ENCODE results near the gene MCM7. TPM values are rescaled to one million over a fixed set of nuclear protein-coding genes. Genes with fewer than 3 reads are reported as not detected.
"Not testable (repeated sequence)": the region's sequence is repeated elsewhere in the genome, so short reads cannot be mapped to it uniquely, and the experiment has no call there.

MCM7 gene
- total RNA-seq = 383 and 389 TPM in 2 replicates

DNA sequence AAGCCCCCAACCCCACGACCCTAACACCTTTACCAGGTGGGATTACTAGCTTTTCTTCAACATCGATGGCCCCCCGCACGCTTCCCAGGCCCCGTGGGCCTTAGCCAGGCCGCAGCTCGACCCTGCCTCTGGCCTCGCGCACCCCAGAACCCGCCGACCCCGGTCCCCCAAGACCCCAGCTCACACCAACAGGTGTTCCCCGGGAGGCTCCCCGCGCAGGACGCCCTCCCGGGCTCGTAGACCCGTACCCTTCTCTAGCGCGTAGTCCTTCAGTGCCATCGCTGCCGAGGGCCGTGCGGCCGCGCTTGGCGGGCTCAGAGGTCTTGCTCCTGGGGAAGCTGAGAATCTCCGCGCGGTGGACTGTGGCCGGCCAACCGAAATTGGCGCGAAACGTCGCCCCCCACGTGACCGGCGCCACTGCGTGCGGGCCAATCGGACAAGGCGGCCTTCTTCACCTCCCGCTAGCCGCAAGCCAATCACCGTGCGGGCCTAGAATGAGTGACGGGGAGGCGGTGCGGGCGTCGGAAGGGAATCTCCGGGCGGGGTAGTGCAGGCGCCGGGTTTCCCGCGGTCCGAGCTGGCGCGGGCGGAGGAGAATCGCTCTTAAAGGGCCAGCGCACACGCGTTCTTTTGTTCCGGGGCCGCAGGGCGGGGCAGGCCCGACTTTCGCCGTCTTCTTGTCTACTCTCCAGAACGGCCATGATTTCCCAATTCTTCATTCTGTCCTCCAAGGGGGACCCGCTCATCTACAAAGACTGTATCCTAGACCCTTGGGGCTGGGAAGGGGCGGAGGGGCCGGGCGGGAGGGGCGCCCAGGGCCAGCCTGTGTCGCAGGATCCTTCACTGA is at the start of gene MCM7, which contains the start of gene AP4M1:
MCM7 (minus strand) TSS at position 382 of the 847 bp plus-strand sequence; CDS start at position 279, 103 bp downstream.
AP4M1 (plus strand) TSS at position 628 of the 847 bp plus-strand sequence; CDS start at position 700, 72 bp downstream.
- Mint-ChIP-seq H3K4me1 (ENCODE audit: low read depth) (peaks cover 37% of the 10 kb centered on the region), H3K4me3 (ENCODE audit: low read depth) (peak within 1 kb of the TSS; percentile 93), H3K9me3 (no peaks in the 10 kb centered on the region), H3K36me3 (ENCODE audit: low read depth) (peaks cover 55% of the 10 kb centered on the region), H3K27ac (peak within 1 kb of the TSS; percentile 93), H3K27me3 (ENCODE audit: low read depth) (no peaks in the 10 kb centered on the region)
- intact Hi-C loops (cut with micrococcal nuclease) = loop anchor here (1.0 to 2.0 kb wide), 5 partner anchors 18 to 328 kb away; partner anchors contain the start of genes MEPCE and ZCWPW1
- peak; percentile 98 for DNase-seq (ENCODE audit: low spot score)

- Mint-ChIP-seq H3K36me3 (ENCODE audit: low read depth) (peaks cover 21% of the 10 kb centered on the region), H3K27me3 (ENCODE audit: low read depth) (no peaks in the 10 kb centered on the region), H3K27ac (peak within 1 kb of the TSS; percentile 95), H3K4me3 (ENCODE audit: low read depth) (peak within 1 kb of the TSS; percentile 96), H3K9me3 (no peaks in the 10 kb centered on the region), H3K4me1 (ENCODE audit: low read depth) (peaks cover 21% of the 10 kb centered on the region)
- peak; percentile 99 for DNase-seq (ENCODE audit: low spot score)
- intact Hi-C loops (cut with micrococcal nuclease) = loop anchor here (2.0 kb wide), 2 partner anchors 60 kb away; partner anchors contain the start of gene COPS6
Observed at GRCh38 chr7:100148559-100149328, 47.5 kb upstream of the MCM7 start, which contains the start of gene LAMTOR4. Gene LAMTOR4 (plus strand): TSS chr7:100148918. CDS start chr7:100148973, 55 bp downstream.

DNA sequence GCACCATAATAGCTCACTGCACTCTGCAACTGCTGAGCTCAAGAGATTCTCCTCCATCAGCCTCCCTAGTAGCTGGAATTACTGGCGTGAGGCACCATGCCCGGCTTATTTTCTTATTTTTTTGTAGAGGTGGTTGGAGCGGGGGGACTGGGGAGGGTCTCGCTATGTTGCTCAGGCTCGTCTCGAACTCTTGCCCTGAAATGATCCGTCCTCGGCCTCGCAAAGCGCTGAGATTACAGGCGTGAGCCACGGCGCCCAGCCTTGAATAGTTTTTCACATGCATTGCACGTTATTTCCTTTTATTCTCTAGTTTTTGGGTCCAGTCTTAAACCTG is 47.0 kb upstream of the MCM7 start:
- intact Hi-C loops (cut with micrococcal nuclease) = loop anchor here (2.0 kb wide), 2 partner anchors 59 to 61 kb away; partner anchors contain the start of gene COPS6
- Mint-ChIP-seq H3K9me3 (no peaks in the 10 kb centered on the region), H3K4me3 (ENCODE audit: low read depth) (peak overlapping the region; percentile 96), H3K27me3 (ENCODE audit: low read depth) (no peaks in the 10 kb centered on the region), H3K36me3 (ENCODE audit: low read depth) (peaks cover 21% of the 10 kb centered on the region), H3K4me1 (ENCODE audit: low read depth) (peaks cover 18% of the 10 kb centered on the region), H3K27ac (peak overlapping the region; percentile 95)
- no peak for DNase-seq (ENCODE audit: low spot score)

GRCh38 chr7:100147278-100147677 is 46.1 kb upstream of the MCM7 start:
- peaks cover 13% of the 10 kb centered on the region for H3K36me3 Mint-ChIP-seq (ENCODE audit: low read depth)
- H3K4me3 Mint-ChIP-seq (ENCODE audit: low read depth) = no peak overlapping the region
- peaks cover 14% of the 10 kb centered on the region for H3K4me1 Mint-ChIP-seq (ENCODE audit: low read depth)
- no peak for DNase-seq (ENCODE audit: low spot score)
- H3K27ac Mint-ChIP-seq = no peak overlapping the region
- intact Hi-C loops (cut with micrococcal nuclease) = no loop called here
- no peaks in the 10 kb centered on the region for H3K27me3 Mint-ChIP-seq (ENCODE audit: low read depth)
- H3K9me3 Mint-ChIP-seq = no peaks in the 10 kb centered on the region

DNA sequence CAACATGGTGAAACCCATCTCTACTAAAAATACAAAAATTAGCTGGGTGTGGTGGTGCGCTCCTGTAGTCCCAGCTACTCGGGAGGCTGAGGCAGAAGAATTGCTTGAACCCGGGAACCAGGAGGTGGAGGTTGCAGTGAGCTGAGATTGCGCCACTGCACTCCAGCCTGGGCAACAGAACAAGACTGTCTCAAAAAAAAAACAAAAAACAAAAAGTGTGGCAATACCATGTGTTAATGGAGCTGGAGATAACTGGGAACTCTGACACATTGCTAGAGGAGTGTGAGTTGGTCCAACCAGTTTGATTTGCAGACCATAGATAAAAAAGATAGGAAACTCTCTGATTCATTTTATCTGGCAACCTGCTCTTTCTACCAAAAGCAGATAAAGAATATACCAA is 45.2 kb upstream of the MCM7 start:
- H3K4me1 Mint-ChIP-seq (ENCODE audit: low read depth) = peaks cover 14% of the 10 kb centered on the region
- H3K4me3 Mint-ChIP-seq (ENCODE audit: low read depth); H3K27ac Mint-ChIP-seq; intact Hi-C loops (cut with micrococcal nuclease); H3K27me3 Mint-ChIP-seq (ENCODE audit: low read depth); H3K9me3 Mint-ChIP-seq; H3K36me3 Mint-ChIP-seq (ENCODE audit: low read depth); DNase-seq (ENCODE audit: low spot score): not testable (repeated sequence)

DNA sequence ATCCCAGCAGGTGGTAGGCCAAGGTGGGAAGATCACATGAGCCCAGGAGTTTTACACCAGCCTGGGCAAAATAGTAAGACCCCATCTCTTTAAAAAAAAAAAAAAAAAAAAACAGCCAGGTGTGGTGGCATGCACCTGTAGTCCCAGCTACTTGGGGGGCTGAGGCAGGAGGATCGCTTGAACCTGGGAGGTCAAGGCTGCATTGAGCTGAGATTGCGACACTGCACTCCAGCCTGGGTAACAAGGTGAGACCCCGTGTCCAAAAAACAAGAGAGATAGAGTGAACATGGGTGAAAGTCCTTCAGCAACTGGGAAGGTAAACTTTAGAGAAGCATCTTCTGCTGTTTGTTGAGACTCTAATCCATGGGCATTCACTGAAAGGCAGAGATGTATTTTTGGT is 41.3 kb upstream of the MCM7 start:
- peaks cover 19% of the 10 kb centered on the region for H3K4me1 Mint-ChIP-seq (ENCODE audit: low read depth)
- no peaks in the 10 kb centered on the region for H3K27me3 Mint-ChIP-seq (ENCODE audit: low read depth)
- intact Hi-C loops (cut with micrococcal nuclease) = no loop called here
- no peaks in the 10 kb centered on the region for H3K36me3 Mint-ChIP-seq (ENCODE audit: low read depth)
- H3K27ac Mint-ChIP-seq = no peak overlapping the region
- H3K4me3 Mint-ChIP-seq (ENCODE audit: low read depth) = no peak overlapping the region
- no peaks in the 10 kb centered on the region for H3K9me3 Mint-ChIP-seq
- no peak for DNase-seq (ENCODE audit: low spot score)

DNA sequence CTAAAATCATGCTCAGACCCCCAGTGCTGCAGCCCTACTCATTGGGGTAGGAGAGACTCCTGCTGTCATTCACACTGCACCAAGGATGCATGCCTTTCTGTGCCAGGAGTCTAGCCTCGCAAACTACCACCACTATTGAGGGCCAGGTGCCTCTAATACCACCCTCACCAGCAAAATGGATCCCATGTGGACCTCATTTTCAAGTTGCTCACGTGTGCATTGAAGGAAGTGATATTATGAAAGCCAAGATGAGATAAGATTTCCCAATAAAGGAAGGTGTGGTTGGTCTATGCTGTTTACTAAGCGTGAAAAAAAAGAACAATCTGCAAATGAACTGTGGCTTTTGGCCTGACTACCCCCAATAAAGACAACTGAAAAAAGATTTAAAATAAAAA is 40.4 kb upstream of the MCM7 start:
- intact Hi-C loops (cut with micrococcal nuclease) = no loop called here

GRCh38 chr7:100137851-100138760 is 36.9 kb upstream of the MCM7 start:
- Mint-ChIP-seq H3K27ac (no peak overlapping the region), H3K4me3 (ENCODE audit: low read depth) (no peak overlapping the region), H3K36me3 (ENCODE audit: low read depth) (no peaks in the 10 kb centered on the region), H3K9me3 (no peaks in the 10 kb centered on the region), H3K4me1 (ENCODE audit: low read depth) (peaks cover 19% of the 10 kb centered on the region), H3K27me3 (ENCODE audit: low read depth) (no peaks in the 10 kb centered on the region)
- intact Hi-C loops (cut with micrococcal nuclease) = loop anchor here (10.0 kb wide), 1 partner anchor 207 kb away; no protein-coding TSS in a partner anchor
- no peak for DNase-seq (ENCODE audit: low spot score)

More for the DNA sequence above, 40.4 kb upstream of the MCM7 start:
- Mint-ChIP-seq H3K36me3 (ENCODE audit: low read depth) (no peaks in the 10 kb centered on the region), H3K27ac (no peak overlapping the region), H3K4me1 (ENCODE audit: low read depth) (peaks cover 19% of the 10 kb centered on the region), H3K9me3 (no peaks in the 10 kb centered on the region), H3K4me3 (ENCODE audit: low read depth) (no peak overlapping the region), H3K27me3 (ENCODE audit: low read depth) (no peaks in the 10 kb centered on the region)
- no peak for DNase-seq (ENCODE audit: low spot score)

DNA sequence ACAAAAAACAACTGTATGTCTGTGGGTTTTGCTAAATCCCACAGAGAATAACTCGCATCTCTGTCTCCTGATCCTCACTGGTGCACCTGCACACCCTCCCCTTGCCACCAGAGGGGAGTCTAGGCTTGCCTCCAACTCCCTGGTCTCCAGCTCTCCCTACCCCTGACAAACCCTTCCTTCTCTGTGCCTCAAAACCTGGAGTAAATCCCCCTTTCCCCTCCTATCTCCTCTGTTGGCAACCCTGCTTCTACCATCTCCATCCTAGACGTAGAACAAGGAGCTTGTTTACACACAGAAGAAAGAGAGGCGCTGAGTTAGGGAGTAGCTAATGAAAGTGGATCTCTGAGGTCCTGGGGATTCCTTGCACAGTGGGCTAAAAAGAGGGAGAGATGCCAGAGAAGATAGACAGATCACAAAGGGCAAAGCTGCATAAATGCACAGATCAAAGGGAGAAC is 31.5 kb upstream of the MCM7 start:
- no peaks in the 10 kb centered on the region for H3K9me3 Mint-ChIP-seq
- H3K36me3 Mint-ChIP-seq (ENCODE audit: low read depth) = no peaks in the 10 kb centered on the region
- H3K4me3 Mint-ChIP-seq (ENCODE audit: low read depth) = no peak overlapping the region
- peak; percentile 65 for DNase-seq (ENCODE audit: low spot score)
- H3K27me3 Mint-ChIP-seq (ENCODE audit: low read depth) = no peaks in the 10 kb centered on the region
- H3K4me1 Mint-ChIP-seq (ENCODE audit: low read depth) = peaks cover 22% of the 10 kb centered on the region
- H3K27ac Mint-ChIP-seq = no peak overlapping the region
- intact Hi-C loops (cut with micrococcal nuclease) = loop anchor here (1.0 to 10.0 kb wide), 4 partner anchors 85 to 274 kb away; no protein-coding TSS in a partner anchor

GRCh38 chr7:100132126-100132525 is 30.9 kb upstream of the MCM7 start:
- H3K4me1 Mint-ChIP-seq (ENCODE audit: low read depth) = peaks cover 19% of the 10 kb centered on the region
- H3K27me3 Mint-ChIP-seq (ENCODE audit: low read depth) = no peaks in the 10 kb centered on the region
- DNase-seq (ENCODE audit: low spot score) = no peak
- no peak overlapping the region for H3K27ac Mint-ChIP-seq
- intact Hi-C loops (cut with micrococcal nuclease) = loop anchor here (1.0 to 10.0 kb wide), 4 partner anchors 85 to 275 kb away; no protein-coding TSS in a partner anchor
- H3K9me3 Mint-ChIP-seq = no peaks in the 10 kb centered on the region
- H3K4me3 Mint-ChIP-seq (ENCODE audit: low read depth) = no peak overlapping the region
- H3K36me3 Mint-ChIP-seq (ENCODE audit: low read depth) = no peaks in the 10 kb centered on the region

DNA sequence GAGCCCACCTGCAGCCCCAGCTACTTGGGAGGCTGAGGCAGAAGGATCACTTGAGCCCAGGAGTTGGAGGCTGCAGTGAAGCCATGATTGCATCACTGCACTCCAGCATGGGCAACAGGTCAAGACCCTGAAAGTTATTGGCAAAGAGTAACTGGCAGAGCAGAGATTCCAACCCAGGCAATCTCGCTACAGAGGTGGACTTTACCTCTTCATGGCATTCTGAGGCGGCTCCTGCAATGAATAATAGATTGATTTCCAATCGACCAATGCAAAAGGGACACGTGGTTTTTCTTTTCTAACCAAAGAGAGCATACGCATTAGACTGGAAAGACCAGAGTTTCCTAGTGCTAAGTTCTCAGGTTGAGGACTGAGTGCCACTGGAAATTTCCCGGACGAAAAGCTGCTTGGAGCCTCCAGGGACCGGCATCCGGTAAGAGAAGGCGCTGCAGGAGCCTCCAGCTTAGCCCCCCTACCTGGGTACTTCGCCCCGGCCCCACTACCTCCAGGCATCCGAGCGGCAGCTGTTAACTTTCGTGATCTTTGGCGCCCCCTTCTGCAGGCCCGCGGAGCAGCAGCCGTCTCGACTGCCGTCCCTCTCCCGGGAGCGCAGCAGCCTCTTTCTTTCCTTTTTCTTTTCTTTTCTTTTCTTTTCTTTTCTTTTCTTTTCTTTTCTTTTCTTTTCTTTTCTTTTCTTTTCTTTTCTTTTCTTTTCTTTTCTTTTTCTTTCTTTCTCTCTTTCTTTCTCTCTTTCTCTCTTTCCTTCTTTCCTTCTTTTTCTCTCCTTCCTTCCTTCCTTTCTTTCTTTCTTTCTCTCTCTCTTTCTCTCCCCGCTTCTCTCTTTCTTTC is 29.6 kb upstream of the MCM7 start:
- no peaks in the 10 kb centered on the region for H3K27me3 Mint-ChIP-seq (ENCODE audit: low read depth)
- H3K4me1 Mint-ChIP-seq (ENCODE audit: low read depth) = peaks cover 19% of the 10 kb centered on the region
- no peaks in the 10 kb centered on the region for H3K9me3 Mint-ChIP-seq
- H3K4me3 Mint-ChIP-seq (ENCODE audit: low read depth) = no peak overlapping the region
- intact Hi-C loops (cut with micrococcal nuclease) = loop anchor here (1.0 to 10.0 kb wide), 3 partner anchors 139 to 214 kb away; no protein-coding TSS in a partner anchor
- H3K36me3 Mint-ChIP-seq (ENCODE audit: low read depth) = peaks cover 6% of the 10 kb centered on the region
- peak; percentile 78 for DNase-seq (ENCODE audit: low spot score)
- no peak overlapping the region for H3K27ac Mint-ChIP-seq

Measured in activated T-helper 2 cell treated with anti-CD3 and anti-CD28 coated beads, Interferon-gamma antibody, Interleukin-2, Interleukin-4, amounts not matched to agents 10 μg/mL and 5 μg/mL and 100 μg/mL, durations not matched to agents 14 hours and 24 hours and 36 hours (primary cell).